Adrenal gland (tissue), 5 donors: Measurements from ENCODE around the gene TPSG1.
"Not testable (repeated sequence)": the region's sequence is repeated elsewhere in the genome, so short reads cannot be mapped to it uniquely, and the experiment has no call there.

Experiments
- CTCF ChIP-seq, 6 experiments: fragments of 450-650 bp in 4 of 6; fragments of 200-600 bp in 2 of 6; sonication (generic) in 1 of 6; IDR thresholded peaks; 1 replicate in 5 of 6; 2 replicates in 1 of 6; pipeline versions ENCODE4 v1.5.1 to v1.8.0; 2016 to 2021; ENCODE audit warnings: antibody characterized with exemption in 6 of 6, mild to moderate bottlenecking in 2 of 6, moderate library complexity in 1 of 6
- POLR2A ChIP-seq, 2 donors: fragments of 450-650 bp; IDR thresholded peaks; one replicate each; pipeline ENCODE4 v1.6.1; 2017; ENCODE audit warnings: antibody characterized with exemption in 2 of 2, mild to moderate bottlenecking in 2 of 2, moderate library complexity in 1 of 2
- donor health status: DM: no; HTN: no; CAD: no.

DNA sequence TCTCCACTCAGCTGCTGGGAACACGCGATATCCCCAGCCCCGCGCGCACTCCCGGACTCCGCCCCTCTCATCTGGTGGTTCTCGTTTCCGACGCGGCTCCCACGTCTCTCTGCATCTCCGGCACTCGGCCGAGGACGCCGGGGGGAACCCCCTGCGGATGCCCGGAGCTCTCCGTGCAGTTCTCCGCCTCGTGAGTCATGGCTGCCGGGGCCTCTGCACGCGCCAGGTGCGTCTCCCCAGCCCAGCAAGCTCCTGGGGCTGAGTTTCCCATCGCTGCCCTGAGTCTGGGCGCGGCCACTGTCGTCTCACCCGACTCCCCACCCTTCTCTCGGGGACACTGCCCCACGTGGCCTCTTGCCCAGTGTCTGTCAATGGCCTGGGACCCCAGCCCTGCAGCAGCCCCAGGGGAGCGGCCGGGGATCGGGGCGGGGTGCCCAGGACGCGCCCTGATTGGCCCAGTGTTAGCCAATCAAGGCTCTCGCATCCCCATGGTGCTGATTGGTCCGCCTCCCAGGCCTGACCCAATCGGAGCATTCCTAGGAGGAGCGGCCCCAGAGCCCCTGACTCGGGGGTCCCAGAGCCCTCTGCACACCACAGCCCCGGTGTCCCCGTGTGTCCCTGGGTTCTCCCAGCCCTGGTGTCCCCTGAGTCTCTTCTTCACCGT lies 28.8 kb upstream of the TPSG1 start:
- TF ChIP-seq CTCF, POLR2A (IDR thresholded peaks at IDR 0.05): not testable (repeated sequence)
